Dermis blood vessel endothelial cell (primary cell): ENCODE results near the gene DOCK8. TPM values are rescaled to one million over a fixed set of nuclear protein-coding genes. Genes with fewer than 3 reads are reported as not detected.

Experiments
- DNase-seq: peaks from one replicate; pipeline ENCODE4 v3.0.0; 2010
- total RNA-seq: library from RNA; depleted of rRNA; stranded (reverse); fragments of >200 nt; gene quantifications from 2 replicates; pipeline ENCODE4 v1.2.3, GENCODE V29; 2014

The DOCK8 gene
- total RNA-seq, 1 donor from 2014 or later, result 6.8 TPM

GRCh38 chr9:506281-506680 lies 291.6 kb downstream of the DOCK8 start:
- DNase-seq, result no peak

GRCh38 chr9:511861-512260 lies 297.2 kb downstream of the DOCK8 start:
- DNase-seq, result no peak

- no peak for DNase-seq
These were observed 298.0 kb downstream of the DOCK8 start for GRCh38 chr9:512555-513272.

Other genes with a start within 250 kb of the DOCK8 start
- gene WASHC1, start 185.4 kb upstream of the DOCK8 start, total RNA-seq, result 4.7 and 4.9 TPM in 2 replicates
- 0.05 and 0.17 TPM in 2 replicates for gene FOXD4, start 96.4 kb upstream of the DOCK8 start, total RNA-seq
- 34.2 and 34.7 TPM in 2 replicates for gene ZNG1A, start 35.8 kb upstream of the DOCK8 start, total RNA-seq